Superior temporal gyrus (tissue), 1 donor: ENCODE results near the gene ABCC1.
"Not testable (repeated sequence)": the region's sequence is repeated elsewhere in the genome, so short reads cannot be mapped to it uniquely, and the experiment has no call there.

Source experiments
- DNase-seq: peaks from one replicate; pipeline ENCODE4 v3.0.0-alpha.2; 2016; ENCODE audit errors: extremely low spot score

The ABCC1 gene

DNA sequence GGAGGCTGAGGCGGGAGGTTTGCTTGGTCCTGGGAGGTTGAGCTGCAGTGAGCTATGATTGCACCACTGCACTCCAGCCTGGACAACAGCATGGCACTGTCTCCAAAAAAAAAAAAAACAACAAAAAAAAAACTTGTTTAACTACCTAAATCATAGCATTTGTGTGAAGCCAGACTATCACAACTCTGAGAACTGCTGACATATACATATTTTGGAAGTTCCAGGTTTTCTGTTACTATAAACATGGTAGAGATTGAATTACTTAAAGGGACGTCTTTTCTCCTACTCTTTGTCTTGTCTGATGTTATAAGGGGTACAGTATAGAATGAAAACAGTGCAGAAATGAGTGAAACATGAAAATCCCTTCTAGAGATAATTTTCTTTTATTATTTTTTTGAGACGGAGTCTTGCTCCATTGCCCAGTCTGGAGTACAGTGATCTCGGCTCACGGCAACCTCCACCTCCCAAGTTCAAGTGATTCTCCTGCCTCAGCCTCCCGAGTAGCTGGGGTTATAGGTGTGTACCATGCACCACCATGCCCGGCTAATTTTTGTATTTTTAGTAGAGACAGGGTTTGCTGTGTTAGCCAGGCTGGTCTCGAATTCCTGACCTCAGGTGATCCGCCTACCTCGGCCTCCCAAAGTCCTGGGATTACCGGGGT is 18.4 kb downstream of the ABCC1 start:
- no peak for DNase-seq

DNA sequence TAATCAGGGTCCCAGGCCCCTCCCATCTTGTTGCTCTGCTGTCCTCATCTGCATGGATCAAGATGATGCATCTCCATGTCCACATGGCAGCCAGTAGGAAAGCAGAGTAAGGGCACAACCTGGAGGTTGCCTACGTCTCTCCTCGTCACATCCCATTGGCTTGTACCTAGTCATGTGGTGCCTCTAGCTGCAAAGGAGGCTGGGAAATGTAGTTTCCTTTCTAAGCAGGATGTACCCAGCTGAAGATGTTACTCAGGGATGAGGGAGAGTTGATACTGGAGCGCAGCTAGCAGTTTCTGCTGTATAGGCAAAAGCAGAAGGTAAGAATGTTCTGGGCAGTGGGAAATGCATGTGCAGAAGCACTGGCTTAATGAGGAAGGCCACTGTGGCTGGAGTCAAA is 20.8 kb downstream of the ABCC1 start:
- no peak for DNase-seq

- DNase-seq, result no peak
Measured at GRCh38 chr16:15970743-15971439, 21.5 kb downstream of the ABCC1 start.

- DNase-seq, result no peak
Measured at GRCh38 chr16:15971440-15971815, 22.0 kb downstream of the ABCC1 start.

DNA sequence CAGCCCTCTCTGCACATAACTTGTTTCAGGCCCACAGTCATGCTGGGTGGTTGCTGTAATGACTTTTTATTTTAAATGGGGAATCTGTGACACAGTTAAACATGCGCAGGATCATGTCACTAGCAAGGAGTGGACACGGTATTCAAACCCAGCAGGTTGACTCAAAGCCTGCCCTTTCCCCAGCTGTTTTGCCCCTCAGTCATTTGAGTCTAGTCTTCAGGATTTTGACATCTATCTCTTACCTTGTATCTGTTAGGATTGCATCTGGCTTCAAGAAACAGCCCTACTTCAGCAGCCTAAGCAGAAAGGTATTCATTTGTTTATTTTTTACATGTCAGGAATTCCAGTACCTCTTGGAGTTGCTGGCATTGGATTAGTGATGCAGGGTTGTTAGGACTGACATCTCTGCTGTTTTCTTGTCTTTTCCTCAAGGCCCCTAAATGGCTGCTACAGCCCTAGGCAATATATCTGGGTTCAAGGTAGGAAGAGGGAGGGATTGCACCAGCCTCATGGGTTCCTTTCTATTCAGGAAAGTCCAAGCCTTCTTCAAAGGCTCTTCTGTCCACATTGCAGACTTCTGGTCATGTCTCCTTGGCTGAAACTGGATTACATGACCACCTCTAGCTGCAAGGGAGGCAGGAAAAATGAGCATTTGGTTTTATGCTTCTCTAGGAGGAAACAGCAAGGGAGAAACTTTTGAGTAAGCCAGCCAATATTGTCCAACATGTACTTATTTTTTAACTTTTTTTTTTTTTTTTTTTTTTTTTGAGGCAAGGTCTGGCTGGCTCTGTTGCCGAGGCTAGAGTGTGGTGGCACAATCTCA is 22.8 kb downstream of the ABCC1 start:
- no peak for DNase-seq

- no peak for DNase-seq
Measured at GRCh38 chr16:15973421-15973820, 24.0 kb downstream of the ABCC1 start.

GRCh38 chr16:15974057-15974456 is 24.6 kb downstream of the ABCC1 start:
- no peak for DNase-seq

GRCh38 chr16:15975172-15975571 is 25.8 kb downstream of the ABCC1 start:
- DNase-seq, result no peak

- no peak for DNase-seq
Measured at GRCh38 chr16:15976225-15976812, 26.9 kb downstream of the ABCC1 start.

DNA sequence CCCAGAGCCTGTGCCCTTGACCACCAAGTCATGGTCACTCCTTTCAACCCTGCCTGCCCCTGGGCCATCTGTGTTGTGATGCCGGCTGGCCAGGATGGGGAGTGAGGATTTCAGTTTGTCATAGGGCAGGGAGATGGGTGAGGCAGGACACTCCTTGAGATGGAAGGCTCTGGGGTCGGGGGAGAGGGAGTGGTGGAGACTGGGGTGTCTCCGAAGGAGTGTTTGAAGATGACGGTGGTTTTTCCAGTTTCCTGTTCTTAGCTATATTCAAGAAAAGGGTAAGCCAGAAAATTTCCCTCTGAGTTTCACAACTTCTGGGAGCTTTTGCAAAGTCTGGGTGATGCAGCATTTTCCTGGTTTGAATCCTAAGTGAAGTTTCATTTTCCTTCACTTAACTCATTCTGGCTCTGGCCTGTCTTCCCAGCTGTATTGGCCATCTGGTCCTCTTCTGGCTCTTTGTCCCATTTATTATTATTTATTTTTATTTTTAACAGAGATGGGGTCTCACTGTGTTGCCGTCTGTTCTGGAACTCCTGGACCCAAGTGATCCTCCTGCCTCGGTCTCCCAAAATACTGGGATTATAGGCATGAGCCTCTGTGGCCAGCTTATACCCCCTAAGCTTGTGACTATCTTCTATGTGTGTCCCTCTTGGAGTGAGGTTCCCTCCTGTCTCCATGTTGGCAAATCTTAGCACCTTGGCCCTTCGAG is 27.7 kb downstream of the ABCC1 start:
- no peak for DNase-seq

- no peak for DNase-seq
Measured at GRCh38 chr16:15979801-15980200, 30.4 kb downstream of the ABCC1 start.

- no peak for DNase-seq
Measured at GRCh38 chr16:15980329-15980728, 30.9 kb downstream of the ABCC1 start.

DNA sequence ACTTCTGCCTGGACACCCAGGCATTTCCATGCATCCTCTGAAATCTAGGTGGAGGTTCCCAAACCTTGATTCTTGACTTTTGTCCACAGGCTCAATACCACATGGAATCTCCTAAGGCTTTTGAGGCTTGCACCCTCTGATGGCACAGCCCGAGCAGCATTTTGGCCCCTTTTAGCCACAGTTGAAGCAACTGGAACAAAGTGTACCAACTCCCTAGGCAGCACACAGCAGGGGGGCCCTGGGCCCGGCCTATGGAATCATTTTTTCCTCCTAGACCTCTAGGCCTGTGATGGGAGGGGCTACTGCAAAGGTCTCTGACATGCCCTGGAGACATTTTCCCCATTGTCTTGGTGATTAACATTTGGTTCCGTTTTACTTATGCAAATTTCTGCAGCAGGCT is 32.0 kb downstream of the ABCC1 start:
- DNase-seq, result no peak

DNA sequence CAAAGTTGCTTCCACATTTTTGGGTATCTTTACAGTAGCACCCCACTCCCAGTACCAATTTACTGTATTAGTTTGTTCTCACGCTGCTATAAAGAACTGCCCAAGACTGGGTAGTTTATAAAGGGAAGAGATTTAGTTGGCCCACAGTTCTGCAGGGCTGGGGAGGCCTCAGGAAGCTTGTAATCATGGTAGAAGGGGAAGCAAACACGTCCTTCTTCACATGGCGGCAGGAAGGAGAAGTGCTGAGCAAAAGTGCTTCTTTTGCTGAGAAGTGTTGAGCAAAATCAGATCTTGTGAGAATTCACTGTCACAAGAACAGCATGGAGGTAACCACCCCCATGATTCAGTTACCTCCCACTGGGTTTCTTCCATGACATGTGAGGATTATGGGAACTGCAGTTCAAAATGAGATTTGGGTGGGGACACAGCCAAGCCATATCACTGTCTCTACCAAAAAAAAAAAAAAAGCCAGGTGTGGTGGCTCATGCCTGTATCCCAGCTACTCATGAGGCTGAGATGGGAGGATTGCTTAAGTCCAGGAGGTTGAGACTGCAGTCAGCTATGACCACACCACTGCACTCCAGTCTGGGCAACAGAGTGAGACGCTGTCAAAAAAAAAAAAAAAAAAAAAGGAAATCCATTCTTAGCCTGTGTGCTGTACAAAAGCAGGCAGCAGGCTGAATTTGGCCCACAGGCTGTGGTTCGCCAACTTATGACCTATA is 32.9 kb downstream of the ABCC1 start:
- not testable (repeated sequence) for DNase-seq

DNA sequence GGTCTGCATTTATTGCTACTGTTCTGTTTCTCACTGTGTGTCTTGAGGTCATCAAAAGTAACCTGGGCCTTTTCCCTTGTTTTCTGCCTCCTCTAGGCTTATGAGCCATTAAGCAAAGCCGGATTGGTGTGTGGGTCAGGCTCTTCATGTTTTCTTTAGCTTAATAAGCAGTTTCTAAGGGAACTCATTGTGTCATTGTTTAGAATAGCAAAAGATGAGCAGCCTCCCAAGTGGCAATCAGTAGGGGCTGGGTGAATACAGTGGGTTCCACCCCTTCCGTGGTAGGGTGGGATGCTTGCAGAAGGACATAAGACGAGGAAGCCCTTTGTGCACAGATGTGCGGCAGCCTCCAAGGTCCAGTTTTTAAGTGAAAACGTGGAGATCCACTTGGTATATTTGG is 34.5 kb downstream of the ABCC1 start:
- DNase-seq, result no peak

- DNase-seq, result no peak
Measured at GRCh38 chr16:15985144-15985543, 35.7 kb downstream of the ABCC1 start.

DNA sequence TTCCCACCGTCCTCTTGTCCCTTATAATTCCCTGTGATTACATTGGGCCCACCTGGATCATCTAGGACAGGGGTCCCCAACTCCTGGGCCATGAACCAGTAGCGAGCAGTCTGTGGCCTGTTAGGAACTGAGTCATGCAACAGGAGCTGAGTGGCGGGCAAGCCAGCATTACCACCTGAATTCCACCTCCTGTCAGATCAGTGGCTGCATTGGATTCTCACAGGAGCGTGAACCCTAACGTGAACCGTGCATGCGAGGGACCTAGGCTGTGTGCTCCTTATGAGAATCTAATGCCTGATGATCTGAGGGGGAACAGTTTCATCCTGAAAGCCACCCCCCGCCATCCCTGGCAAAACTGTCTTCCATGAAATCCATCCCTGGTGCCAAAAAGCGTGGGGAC is 36.8 kb downstream of the ABCC1 start:
- no peak for DNase-seq

GRCh38 chr16:15988268-15989013 is 39.0 kb downstream of the ABCC1 start:
- no peak for DNase-seq

DNA sequence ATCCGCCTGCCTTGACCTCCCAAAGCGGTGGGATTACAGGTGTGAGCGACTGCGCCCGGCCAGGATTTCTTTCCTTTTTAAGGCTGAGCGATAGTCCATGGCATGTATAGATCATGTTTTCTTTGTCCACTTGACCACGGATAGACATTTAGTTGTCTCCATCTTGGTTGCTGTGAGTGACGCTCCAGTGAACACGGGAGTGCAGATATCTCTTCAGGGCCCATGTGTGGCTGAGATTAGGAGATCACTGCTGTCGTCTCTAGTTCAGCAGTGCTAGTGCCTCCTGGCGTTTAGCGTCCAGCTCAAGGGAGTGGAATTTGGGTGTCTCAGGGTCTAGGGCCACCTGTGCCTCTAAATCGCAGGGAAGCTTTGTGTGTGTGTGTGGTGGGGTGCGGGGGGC is 41.5 kb downstream of the ABCC1 start:
- no peak for DNase-seq

DNA sequence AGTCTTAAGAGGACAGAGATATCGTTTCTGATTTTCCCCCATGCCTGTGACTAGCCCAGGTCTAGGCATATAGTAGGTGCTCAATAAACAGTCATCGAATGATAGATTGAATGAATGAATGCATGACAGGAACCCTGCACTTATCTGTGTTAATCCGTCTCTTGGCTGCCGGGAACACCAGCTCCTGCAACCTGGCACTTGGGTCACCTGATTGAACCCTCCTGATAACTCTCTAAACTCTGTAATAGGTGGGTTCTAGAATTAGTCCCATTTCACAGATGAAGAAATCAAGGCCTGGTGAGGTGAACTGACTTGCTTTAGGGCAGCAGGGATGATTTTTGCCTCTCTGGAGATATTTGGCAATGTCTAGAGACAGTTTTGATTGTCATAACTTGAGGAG is 43.7 kb downstream of the ABCC1 start:
- no peak for DNase-seq
